CD14-positive monocyte (primary cell): Measurements from ENCODE around the gene SYDE2. TPM values are rescaled to one million over a fixed set of nuclear protein-coding genes. Genes with fewer than 3 reads are reported as not detected.

Experiments used
- DNase-seq, 3 donors: peaks; one replicate each; pipeline ENCODE4 v3.0.0-alpha.2; 2011 to 2022
- H2AFZ ChIP-seq: 2 replicates; pipeline ENCODE4 v1.6.0; 2012; ENCODE audit warnings: mild to moderate bottlenecking, low read depth, low read length, inconsistent platforms; ENCODE audit not compliant: insufficient read depth, poor library complexity, severe bottlenecking
- H3K27ac ChIP-seq, 2 donors: 1 replicate in 1 of 2; 2 replicates in 1 of 2; pipeline ENCODE4 v1.5.1; 2012 to 2013; ENCODE audit warnings: low read length in 2 of 2, control low read depth in 1 of 2, inconsistent platforms in 1 of 2, low read depth in 1 of 2, mild to moderate bottlenecking in 1 of 2
- H3K27me3 ChIP-seq, 2 donors: one replicate each; pipeline versions ENCODE4 v1.6.0 to v1.6.1; 2011 to 2013; ENCODE audit warnings: low read length in 2 of 2; ENCODE audit not compliant: control insufficient read depth in 2 of 2, insufficient read depth in 2 of 2
- H3K36me3 ChIP-seq, 2 donors: replicated peaks in 1 of 2; 1 replicate in 1 of 2; 2 replicates in 1 of 2; pipeline versions ENCODE4 v1.5.1 to v1.6.1; 2012 to 2013; ENCODE audit warnings: low read length in 2 of 2, control low read depth in 1 of 2, inconsistent platforms in 1 of 2, mild to moderate bottlenecking in 1 of 2; ENCODE audit not compliant: insufficient read depth in 2 of 2, control insufficient read depth in 1 of 2
- H3K4me1 ChIP-seq, 2 donors: 1 replicate in 1 of 2; 2 replicates in 1 of 2; pipeline versions ENCODE4 v1.5.1 to v1.6.1; 2012 to 2013; ENCODE audit warnings: low read length in 2 of 2, control low read depth in 1 of 2, inconsistent platforms in 1 of 2, mild to moderate bottlenecking in 1 of 2, moderate library complexity in 1 of 2; ENCODE audit not compliant: insufficient read depth in 2 of 2, control insufficient read depth in 1 of 2
- H3K4me2 ChIP-seq: replicated peaks from 2 replicates; pipeline ENCODE3; 2012; ENCODE audit warnings: low read length, moderate library complexity, mild to moderate bottlenecking; ENCODE audit not compliant: poor library complexity, severe bottlenecking; ENCODE audit errors: extremely low read depth
- H3K4me3 ChIP-seq, 3 experiments: fragments of 200-600 bp in 1 of 3; sonication (generic) in 1 of 3; replicated peaks in 1 of 3; 1 replicate in 2 of 3; 2 replicates in 1 of 3; pipeline ENCODE4 v1.5.1; 2011 to 2013; ENCODE audit warnings: low read length in 3 of 3, mild to moderate bottlenecking in 3 of 3, control low read depth in 2 of 3, low read depth in 2 of 3, inconsistent platforms in 1 of 3, moderate library complexity in 1 of 3
- H3K79me2 ChIP-seq: 2 replicates; pipeline ENCODE4 v1.6.0; 2012; ENCODE audit warnings: mild to moderate bottlenecking, control low read depth, inconsistent platforms, low read length, moderate library complexity; ENCODE audit not compliant: insufficient read depth
- H3K9ac ChIP-seq: 2 replicates; pipeline ENCODE4 v1.6.0; 2017; ENCODE audit warnings: low read length, mild to moderate bottlenecking; ENCODE audit not compliant: insufficient read depth, poor library complexity, severe bottlenecking
- H3K9me3 ChIP-seq, 2 donors: replicated peaks in 1 of 2; 1 replicate in 1 of 2; 2 replicates in 1 of 2; pipeline versions ENCODE4 v1.5.1 to v1.6.1; 2012 to 2013; ENCODE audit warnings: low read length in 2 of 2, control low read depth in 1 of 2; ENCODE audit not compliant: control insufficient read depth in 1 of 2, insufficient read depth in 1 of 2
- H4K20me1 ChIP-seq: 2 replicates; pipeline ENCODE4 v1.6.0; 2012; ENCODE audit warnings: mild to moderate bottlenecking, low read length, control low read depth, moderate library complexity; ENCODE audit not compliant: insufficient read depth
- H3K27ac Mint-ChIP-seq, 7 donors: one replicate each; pipeline ENCODE4 v1.8.0; 2020; ENCODE audit warnings: mild to moderate bottlenecking in 7 of 7, mixed read lengths in 7 of 7, moderate library complexity in 6 of 7, inconsistent platforms in 2 of 7
- H3K27me3 Mint-ChIP-seq, 3 donors: one replicate each; pipeline ENCODE4 v1.8.0; 2021 to 2022; ENCODE audit warnings: low read depth in 3 of 3, mild to moderate bottlenecking in 3 of 3, mixed read lengths in 3 of 3, moderate library complexity in 3 of 3, inconsistent platforms in 1 of 3
- H3K36me3 Mint-ChIP-seq, 2 donors: one replicate each; pipeline ENCODE4 v1.8.0; 2020; ENCODE audit warnings: mixed read lengths in 2 of 2, inconsistent platforms in 1 of 2, mild to moderate bottlenecking in 1 of 2
- H3K4me1 Mint-ChIP-seq: one replicate; pipeline ENCODE4 v1.8.0; 2020; ENCODE audit warnings: mild to moderate bottlenecking, mixed read lengths
- H3K4me3 Mint-ChIP-seq, 2 donors: one replicate each; pipeline ENCODE4 v1.8.0; 2020; ENCODE audit warnings: mild to moderate bottlenecking in 2 of 2, mixed read lengths in 2 of 2, moderate library complexity in 1 of 2
- H3K9me3 Mint-ChIP-seq, 7 donors: one replicate each; pipeline ENCODE4 v1.8.0; 2020 to 2022; ENCODE audit warnings: mixed read lengths in 7 of 7, mild to moderate bottlenecking in 6 of 7, moderate library complexity in 6 of 7, inconsistent platforms in 2 of 7
- WGBS: methylation state at CpG from one replicate; pipeline ENCODE4 v1.1.5; 2013; ENCODE audit warnings: missing lambda C conversion rate; ENCODE audit not compliant: insufficient coverage; 5-methylcytosine and 5-hydroxymethylcytosine counted together
- intact Hi-C, 2 donors: fragments of 100-400 bp; cut with micrococcal nuclease; formaldehyde crosslinking; loops; one replicate each; pipeline versions ENCODE4 v1.15.0 to v1.15.1; 2023
- polyA plus RNA-seq, 3 donors: library from polyadenylated mRNA; depleted of rRNA in 1 of 3; unstranded in 2 of 3; stranded (reverse) in 1 of 3; fragments of 300-500 nt in 2 of 3; fragments of >200 nt in 1 of 3; fragmentation: Illumina TruSeq in 2 of 3; gene quantifications; 1 replicate in 2 of 3; 2 replicates in 1 of 3; pipeline ENCODE4 v1.2.3, GENCODE V29; 2012 to 2021
- TF ChIP-seq, protein P1 (sequence below): fragments of 200-600 bp; IDR thresholded peaks from one replicate; pipeline ENCODE4 v1.8.0; 2022; ENCODE audit warnings: antibody characterized with exemption, mild to moderate bottlenecking

SYDE2 gene
- polyA plus RNA-seq, 3 donors = not detected

DNA sequence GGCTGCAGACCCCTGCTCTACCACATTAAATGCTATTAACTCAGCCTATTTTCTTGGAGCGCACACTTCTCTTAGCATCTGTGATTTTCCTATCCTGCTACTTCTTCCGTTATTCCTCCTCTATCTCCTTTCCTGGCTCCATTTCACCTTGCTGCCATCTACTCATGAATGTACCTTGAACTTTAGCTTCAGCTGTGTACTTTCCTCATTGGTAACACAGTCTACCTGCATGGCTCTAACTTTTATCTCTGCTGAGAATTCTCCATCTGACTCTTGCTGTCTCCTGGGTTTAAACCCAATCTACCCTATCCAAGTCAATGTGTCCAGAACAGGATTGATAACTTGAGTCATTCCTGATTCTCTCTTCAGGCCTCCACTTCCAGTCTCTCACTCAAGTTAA lies 84.9 kb downstream of the SYDE2 start:
- intact Hi-C loops = no loop called here
- Histone ChIP-seq H3K4me3 (no peak overlapping the region), H4K20me1 (no peaks in the 10 kb centered on the region), H3K9ac (no peak overlapping the region), H3K79me2 (no peaks in the 10 kb centered on the region), H3K9me3 (no peaks in the 10 kb centered on the region), H3K27me3 (no peaks in the 10 kb centered on the region), H3K36me3 (no peaks in the 10 kb centered on the region), H3K4me1 (no peaks in the 10 kb centered on the region), H3K4me2 (no peak overlapping the region), H3K27ac (no peak overlapping the region), H2AFZ (no peak overlapping the region)
- DNase-seq = no peak
- H3K9me3 Mint-ChIP-seq = peaks cover 0 to 6% (median 3%) of the 10 kb centered on the region in 7 donors
- H3K4me1 Mint-ChIP-seq = peaks cover 4% of the 10 kb centered on the region
- TF ChIP-seq, protein P1, sequence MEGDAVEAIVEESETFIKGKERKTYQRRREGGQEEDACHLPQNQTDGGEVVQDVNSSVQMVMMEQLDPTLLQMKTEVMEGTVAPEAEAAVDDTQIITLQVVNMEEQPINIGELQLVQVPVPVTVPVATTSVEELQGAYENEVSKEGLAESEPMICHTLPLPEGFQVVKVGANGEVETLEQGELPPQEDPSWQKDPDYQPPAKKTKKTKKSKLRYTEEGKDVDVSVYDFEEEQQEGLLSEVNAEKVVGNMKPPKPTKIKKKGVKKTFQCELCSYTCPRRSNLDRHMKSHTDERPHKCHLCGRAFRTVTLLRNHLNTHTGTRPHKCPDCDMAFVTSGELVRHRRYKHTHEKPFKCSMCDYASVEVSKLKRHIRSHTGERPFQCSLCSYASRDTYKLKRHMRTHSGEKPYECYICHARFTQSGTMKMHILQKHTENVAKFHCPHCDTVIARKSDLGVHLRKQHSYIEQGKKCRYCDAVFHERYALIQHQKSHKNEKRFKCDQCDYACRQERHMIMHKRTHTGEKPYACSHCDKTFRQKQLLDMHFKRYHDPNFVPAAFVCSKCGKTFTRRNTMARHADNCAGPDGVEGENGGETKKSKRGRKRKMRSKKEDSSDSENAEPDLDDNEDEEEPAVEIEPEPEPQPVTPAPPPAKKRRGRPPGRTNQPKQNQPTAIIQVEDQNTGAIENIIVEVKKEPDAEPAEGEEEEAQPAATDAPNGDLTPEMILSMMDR = no peak
- H3K36me3 Mint-ChIP-seq = no peaks in the 10 kb centered on the region
- no peak overlapping the region for H3K27ac Mint-ChIP-seq
- WGBS = 92% methylated on average over 2 of the region's 2 CpGs
- peaks cover 0 to 3% (median 2%) of the 10 kb centered on the region in 3 donors for H3K27me3 Mint-ChIP-seq
- H3K4me3 Mint-ChIP-seq = no peak overlapping the region

GRCh38 chr1:85111695-85112094 lies 89.1 kb downstream of the SYDE2 start:
- Histone ChIP-seq H3K79me2 (no peaks in the 10 kb centered on the region), H3K27ac (no peak overlapping the region), H2AFZ (no peak overlapping the region), H3K27me3 (no peaks in the 10 kb centered on the region), H4K20me1 (no peaks in the 10 kb centered on the region), H3K9me3 (no peaks in the 10 kb centered on the region), H3K4me1 (no peaks in the 10 kb centered on the region), H3K4me3 (no peak overlapping the region), H3K4me2 (no peak overlapping the region), H3K9ac (no peak overlapping the region), H3K36me3 (no peaks in the 10 kb centered on the region)
- no CpG with 5 or more reads among the region's 1 CpG for WGBS
- no peak for DNase-seq
- intact Hi-C loops = no loop called here
- H3K27ac Mint-ChIP-seq = no peak overlapping the region
- peaks cover 2% of the 10 kb centered on the region for H3K4me1 Mint-ChIP-seq
- TF ChIP-seq, protein P1 = no peak
- H3K36me3 Mint-ChIP-seq = no peaks in the 10 kb centered on the region
- peaks cover 0 to 2% (median 0%) of the 10 kb centered on the region in 7 donors for H3K9me3 Mint-ChIP-seq
- H3K27me3 Mint-ChIP-seq = peaks cover 0 to 3% (median 2%) of the 10 kb centered on the region in 3 donors
- no peak overlapping the region for H3K4me3 Mint-ChIP-seq
